OCI-LY1 (cell line): ENCODE results near the gene HIVEP1.

Source experiments
- CTCF ChIP-seq: fragments of 200-600 bp; sonication (generic), shearing (Covaris generic); IDR thresholded peaks from 2 replicates; pipeline ENCODE4 v1.5.1; 2017; ENCODE audit warnings: mild to moderate bottlenecking, antibody characterized with exemption, low read length, moderate library complexity, mixed read lengths
- EZH2 ChIP-seq: fragments of 200-600 bp; sonication (generic), shearing (Covaris generic); IDR thresholded peaks from 2 replicates; pipeline ENCODE4 v1.8.0; 2017; ENCODE audit warnings: borderline replicate concordance, mixed run types, mild to moderate bottlenecking, antibody characterized with exemption, low read length, moderate library complexity, mixed read lengths

GRCh38 chr6:12158686-12159415, 146.7 kb downstream of the HIVEP1 start:
- TF ChIP-seq CTCF (peak; percentile 20; the same call in 1 of the 2 replicates), EZH2 (no peak)
